Measurements from ENCODE around the gene TMEM181.
"Not testable (repeated sequence)": the region's sequence is repeated elsewhere in the genome, so short reads cannot be mapped to it uniquely, and the experiment has no call there.

Gene TMEM181

GRCh38 chr6:158621694-158622544 is 62.0 kb downstream of the TMEM181 start:
- DNase-seq (ENCODE audit: low read depth): no peak

GRCh38 chr6:158622545-158623190 is 62.8 kb downstream of the TMEM181 start:
- no peak for DNase-seq (ENCODE audit: low read depth)

- no peak for DNase-seq (ENCODE audit: low read depth)
These were observed 65.1 kb downstream of the TMEM181 start for GRCh38 chr6:158624684-158625682.

- no peak for DNase-seq (ENCODE audit: low read depth)
These were observed 66.0 kb downstream of the TMEM181 start for GRCh38 chr6:158625881-158626305.

- DNase-seq (ENCODE audit: low read depth): no peak
These were observed 66.7 kb downstream of the TMEM181 start for GRCh38 chr6:158626360-158627167.

GRCh38 chr6:158627168-158627939 is 67.5 kb downstream of the TMEM181 start:
- DNase-seq (ENCODE audit: low read depth): no peak

- no peak for DNase-seq (ENCODE audit: low read depth)
These were observed 68.0 kb downstream of the TMEM181 start for GRCh38 chr6:158627940-158628211.

GRCh38 chr6:158628542-158628941 is 68.7 kb downstream of the TMEM181 start:
- no peak for DNase-seq (ENCODE audit: low read depth)

GRCh38 chr6:158629367-158630221 is 69.7 kb downstream of the TMEM181 start:
- DNase-seq (ENCODE audit: low read depth): no peak

- DNase-seq (ENCODE audit: low read depth): no peak
These were observed 71.2 kb downstream of the TMEM181 start for GRCh38 chr6:158630938-158631616.

- no peak for DNase-seq (ENCODE audit: low read depth)
These were observed 72.0 kb downstream of the TMEM181 start for GRCh38 chr6:158631678-158632537.

- not testable (repeated sequence) for DNase-seq (ENCODE audit: low read depth)
These were observed 72.7 kb downstream of the TMEM181 start for GRCh38 chr6:158632538-158633119.

GRCh38 chr6:158633127-158633526 is 73.2 kb downstream of the TMEM181 start:
- DNase-seq (ENCODE audit: low read depth): no peak

- DNase-seq (ENCODE audit: low read depth): no peak
These were observed 75.0 kb downstream of the TMEM181 start for GRCh38 chr6:158634695-158635426.

- no peak for DNase-seq (ENCODE audit: low read depth)
These were observed 75.7 kb downstream of the TMEM181 start for GRCh38 chr6:158635427-158636073.

GRCh38 chr6:158636778-158637177 is 76.9 kb downstream of the TMEM181 start:
- no peak for DNase-seq (ENCODE audit: low read depth)

Measured in T-helper 22 cell (primary cell).